NOMO-1 treated with DMSO at 0.1 percent for 48 hours (cell line): Measurements from ENCODE around the gene COL27A1.
A peak's percentile ranks its signal among the peaks of the same experiment; 100 is the strongest.

ENCODE experiments used
- DNase-seq: peaks from one replicate; lab custom pipeline; 2025; ENCODE audit not compliant: unreplicated experiment; lab: John Stamatoyannopoulos, UW

The COL27A1 gene

DNA sequence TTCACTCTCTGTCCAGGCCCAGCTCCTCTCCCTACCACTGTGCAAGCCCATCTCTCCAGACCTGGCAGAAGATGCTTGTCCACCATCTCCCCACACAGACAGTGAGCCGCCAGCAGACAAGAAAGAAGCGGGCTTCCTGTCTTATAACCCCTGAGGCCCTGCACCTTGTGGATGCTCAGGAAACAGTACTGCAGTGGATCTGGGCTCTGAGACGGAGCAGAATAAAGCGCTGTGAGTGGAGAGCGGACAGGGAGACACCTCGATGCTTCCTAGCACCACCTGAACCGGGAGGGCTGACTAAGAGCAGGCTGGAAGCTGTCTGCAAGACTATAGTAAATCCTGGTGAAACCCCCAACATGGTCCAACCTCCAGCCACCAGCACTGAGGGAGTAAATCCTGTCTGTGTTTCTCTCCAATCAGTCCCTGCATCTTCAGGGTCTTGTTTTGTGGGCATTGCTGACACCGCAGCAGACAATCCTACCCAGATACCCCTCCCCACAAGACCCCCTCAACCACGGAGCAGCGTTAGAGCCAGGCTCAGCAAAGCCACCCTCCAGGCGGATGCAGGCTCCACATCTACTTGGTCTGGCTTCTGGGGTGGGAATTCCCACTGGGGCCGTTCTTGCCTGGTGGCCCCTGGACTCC is 193.0 kb downstream of the COL27A1 start:
- no peak for DNase-seq

DNA sequence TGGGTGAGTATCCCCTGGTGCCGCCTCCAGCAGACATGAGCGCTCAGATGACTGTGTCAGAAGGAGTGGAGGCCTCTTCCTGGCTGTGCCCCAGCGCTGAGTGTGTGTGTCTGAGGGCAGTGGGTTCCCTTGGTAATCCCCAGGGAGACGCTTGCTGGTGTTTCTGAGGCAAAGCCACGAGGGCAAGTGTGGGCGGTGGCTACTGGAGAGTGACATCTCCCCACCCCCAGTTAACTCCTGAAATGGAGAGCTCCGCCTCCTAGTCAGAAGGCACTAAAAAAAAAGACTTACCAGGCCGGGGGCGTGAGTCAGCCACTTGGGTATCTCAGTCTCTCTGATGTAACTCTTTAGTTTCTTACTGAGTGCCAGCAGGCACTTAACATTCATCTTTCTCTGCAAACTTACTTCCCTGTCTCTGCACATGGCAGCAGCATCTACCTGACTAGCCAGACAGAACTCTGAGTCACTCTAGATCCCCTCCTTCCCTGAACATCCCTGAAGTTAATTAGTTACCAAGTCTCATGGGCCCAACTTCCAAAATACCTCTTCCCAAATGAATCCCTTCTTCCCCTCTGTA is 193.7 kb downstream of the COL27A1 start:
- peak; percentile 94 for DNase-seq

DNA sequence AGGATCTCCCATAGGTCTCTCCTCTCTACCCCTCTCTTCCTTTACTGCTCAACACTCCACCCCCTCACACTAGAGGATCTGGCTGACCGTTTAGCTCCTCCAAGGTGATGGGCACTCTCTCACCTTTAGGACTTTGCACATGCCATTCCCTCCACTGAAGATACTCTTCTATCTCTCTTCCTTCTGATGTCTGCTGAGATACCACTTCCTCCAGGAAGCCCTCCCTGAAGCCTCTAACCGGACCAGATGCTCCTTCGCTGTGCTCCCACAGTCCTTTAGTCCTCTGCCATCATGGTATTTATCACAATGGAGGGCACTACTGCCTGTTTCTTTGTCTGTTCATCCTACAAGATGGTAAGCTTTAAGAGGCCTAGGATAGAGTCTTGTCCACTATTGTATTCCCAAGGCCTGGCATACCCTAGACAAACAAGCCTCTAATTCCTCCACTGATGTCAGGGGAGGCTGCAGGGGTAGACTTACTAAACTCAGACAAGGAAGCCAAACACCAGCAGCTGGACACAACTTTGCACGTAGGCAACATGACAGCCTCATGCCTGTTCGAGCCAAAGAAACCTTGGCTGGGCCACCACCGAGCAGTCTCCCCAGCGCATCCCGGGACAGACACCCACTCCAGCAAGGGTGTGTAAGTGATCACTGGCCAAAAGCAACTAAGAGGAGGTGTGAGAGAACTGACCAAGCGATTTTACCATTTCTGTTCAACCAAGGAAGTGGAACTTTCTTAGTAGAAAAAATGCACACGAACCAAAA is 194.6 kb downstream of the COL27A1 start:
- no peak for DNase-seq

DNA sequence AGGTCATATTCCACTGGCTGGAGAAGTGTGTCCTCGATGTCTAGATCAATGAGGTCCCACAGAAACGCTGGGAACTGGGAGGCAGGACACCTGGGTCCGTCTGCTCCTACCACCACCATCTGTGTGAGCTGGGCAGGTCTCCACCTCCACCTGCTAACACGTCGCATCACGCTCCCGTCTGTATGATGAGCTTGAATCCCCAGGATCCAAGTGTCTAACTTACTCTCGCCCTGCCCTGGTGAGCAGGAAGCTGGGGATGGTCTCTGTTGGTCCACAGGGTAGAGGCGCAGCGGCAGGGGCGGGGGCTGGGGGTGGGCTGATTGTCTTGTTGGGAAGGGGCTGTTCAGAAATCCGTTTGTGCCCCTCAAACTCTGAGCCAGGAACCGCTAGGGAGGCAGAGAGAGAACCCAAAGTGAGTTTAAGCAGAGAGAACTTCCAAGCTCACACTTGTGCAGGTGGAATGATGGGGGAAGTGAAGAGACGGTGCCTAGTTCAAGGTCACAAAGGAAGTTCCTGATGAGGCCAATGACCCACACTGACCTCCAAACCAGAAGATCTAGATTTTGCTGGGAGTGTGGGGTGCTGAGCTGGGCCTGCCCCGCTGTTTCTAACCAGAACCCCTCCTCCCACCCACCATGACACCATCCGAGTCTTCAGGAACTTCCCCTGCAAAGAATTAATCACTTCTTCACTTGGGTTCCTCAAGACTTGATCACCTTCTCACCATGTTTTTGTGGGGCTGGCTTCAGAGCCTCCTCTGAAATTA is 195.5 kb downstream of the COL27A1 start:
- no peak for DNase-seq

DNA sequence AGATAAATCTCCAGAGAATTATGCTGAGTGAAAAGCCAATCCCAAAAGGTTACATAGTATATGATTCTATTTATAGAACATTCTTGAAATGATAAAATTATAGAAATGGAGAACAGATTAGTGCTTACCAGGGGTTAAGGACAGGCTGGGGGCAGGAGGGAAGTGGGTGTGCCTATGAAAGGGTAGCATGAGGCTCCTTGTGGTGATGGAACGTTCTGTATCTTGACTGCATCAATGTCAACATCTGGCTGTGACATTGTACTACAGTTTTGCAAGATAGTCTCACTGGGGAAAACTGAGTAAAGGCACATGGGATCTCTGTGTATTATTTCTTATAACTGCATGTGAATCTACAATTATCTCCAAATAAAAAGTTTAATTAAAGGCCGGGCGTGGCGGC is 196.6 kb downstream of the COL27A1 start:
- DNase-seq, result no peak

DNA sequence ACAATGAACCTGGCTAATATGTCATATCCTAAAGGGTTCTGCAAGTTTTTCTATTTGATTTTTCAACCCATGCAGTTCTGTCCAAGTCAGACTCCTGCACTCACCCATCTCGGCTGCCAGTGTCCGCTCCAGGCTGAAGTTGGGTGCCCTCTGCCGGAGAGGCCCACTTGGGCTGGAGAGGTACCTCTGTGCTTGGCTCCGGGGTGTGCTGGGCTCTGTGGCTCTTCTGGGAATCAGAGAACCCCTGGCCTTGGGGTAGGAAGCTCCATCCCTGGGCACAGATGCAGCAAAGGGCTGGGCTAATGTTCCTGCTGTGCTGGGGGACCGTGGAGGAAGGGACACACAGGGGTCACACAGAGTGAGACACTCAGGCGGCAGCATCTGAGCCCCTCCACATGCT is 200.5 kb downstream of the COL27A1 start:
- no peak for DNase-seq

DNA sequence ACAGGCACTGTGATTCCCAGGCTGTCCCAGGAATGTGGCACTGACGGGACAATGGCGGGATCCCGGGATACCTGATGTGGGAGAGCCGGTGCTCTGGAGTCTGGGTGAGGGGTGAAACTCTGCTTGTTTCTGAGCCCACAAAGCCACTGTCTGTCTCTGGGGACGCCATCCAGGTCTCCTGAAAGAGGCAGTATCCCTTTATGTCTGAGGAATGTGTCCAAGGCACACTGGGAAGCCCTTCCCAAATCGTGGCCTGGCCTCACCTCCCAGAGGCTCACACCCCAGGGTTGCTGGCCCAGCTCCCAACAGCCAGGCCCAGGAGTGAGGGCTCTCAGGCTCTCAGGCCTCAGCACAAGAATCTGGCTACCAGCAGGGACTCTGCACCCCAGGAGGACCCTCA is 201.5 kb downstream of the COL27A1 start:
- DNase-seq, result no peak

DNA sequence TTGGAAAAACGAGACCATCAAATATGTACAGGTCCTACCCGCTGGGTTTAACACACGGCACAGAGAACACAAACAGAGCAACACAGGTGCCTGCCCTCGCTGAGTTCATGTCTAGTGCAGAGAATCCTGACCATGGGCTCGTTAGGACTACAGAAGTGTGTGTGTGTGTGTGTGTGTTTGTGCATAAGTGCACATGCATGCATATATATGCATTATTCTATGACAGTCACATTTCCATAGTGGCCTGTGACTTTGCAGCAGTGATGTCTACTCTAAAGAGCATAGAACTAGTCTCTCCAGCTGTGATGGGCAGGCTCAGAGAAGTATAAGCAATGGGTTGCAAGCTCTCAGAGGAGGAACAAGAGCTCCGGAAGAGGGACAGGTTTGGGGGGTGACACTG is 202.0 kb downstream of the COL27A1 start:
- DNase-seq, result no peak

DNA sequence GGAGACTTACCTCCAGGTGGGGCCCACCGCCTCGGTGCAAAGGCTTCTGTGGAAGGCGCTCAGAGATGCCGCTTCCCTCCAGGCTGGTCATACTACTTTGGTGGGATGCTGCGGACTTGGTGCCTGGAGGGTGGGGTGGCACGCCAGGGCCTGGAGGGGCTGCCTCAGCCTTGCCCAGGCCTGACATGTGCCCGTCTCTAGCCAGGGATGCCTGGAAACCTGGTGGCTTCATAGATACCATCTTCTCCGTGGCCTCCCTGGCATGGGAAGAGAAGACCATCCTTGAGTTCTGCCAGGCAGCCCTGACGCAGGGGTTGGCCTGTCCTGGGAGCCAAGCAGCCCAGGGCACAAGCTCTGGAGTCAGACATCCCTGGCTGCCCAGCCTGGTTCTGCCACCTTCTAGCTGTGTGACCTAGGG is 202.6 kb downstream of the COL27A1 start:
- no peak for DNase-seq

DNA sequence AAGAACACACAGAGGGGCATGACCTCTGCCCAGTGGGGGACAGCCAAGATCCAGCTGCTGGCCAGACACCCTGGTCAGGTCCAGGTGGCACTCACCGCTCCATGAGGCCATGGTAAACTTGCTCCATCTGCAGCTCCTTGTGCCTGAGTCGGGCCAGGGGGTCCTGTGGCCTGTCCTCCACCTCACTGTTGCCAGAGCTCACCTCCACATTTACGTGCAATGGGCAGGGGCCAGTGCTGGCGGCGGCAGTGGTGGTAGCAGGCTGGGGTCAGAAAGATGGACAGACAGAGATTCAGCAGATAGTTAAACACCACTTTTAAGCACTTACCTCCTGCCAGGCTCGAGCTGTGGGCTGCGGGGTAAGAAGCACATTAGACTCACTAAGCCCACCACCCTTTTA is 204.5 kb downstream of the COL27A1 start:
- no peak for DNase-seq

DNA sequence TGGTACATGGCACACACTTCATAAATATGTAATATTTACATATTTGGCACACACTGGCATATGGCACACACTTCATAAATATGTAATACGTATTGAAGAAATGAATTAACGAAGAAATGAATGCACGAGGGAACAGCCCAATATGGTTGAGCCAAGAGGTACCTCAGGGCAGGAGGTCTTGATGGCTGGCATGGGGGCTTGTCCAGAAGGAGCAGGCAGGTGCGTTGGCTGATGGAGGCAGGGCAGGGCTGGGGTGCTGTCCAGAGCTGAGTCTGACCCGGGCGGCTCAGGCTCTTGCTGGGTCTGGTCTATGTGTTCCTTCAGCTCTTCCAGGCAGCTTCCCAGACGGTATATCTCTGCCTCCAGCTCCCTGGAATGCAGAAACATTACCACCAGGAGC is 206.2 kb downstream of the COL27A1 start:
- DNase-seq, result no peak
